Measurements from ENCODE around the gene IFITM5. TPM values are rescaled to one million over a fixed set of nuclear protein-coding genes. Genes with fewer than 3 reads are reported as not detected.

The IFITM5 gene
- total RNA-seq, 1 experiment from 2014 or later, result not detected

DNA sequence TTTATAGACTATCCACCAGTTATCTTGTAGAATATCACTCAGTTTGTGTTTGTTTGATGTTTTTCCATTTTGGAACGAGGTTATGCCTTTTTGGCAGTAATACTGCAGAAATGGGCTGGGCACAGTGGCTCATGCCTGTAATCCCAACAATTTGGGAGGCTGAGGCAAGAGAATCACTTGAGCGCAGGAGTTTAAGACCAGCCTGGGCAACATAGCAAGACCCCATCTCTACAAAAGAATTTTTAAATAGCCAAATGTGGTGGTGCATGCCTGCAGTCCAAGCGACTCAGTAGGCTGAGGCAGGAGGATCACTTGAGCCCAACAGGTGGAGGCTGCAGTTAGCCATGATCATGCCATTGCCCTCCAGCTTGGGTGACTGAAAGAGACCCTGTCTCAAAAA, 47.2 kb upstream of the IFITM5 start:
- H3K27me3 Mint-ChIP-seq (ENCODE audit: low read depth), result peaks cover 9% of the 10 kb centered on the region
- no peak overlapping the region for H2AK5ac ChIP-seq (ENCODE audit: insufficient read length, low read length)
- 0 out of 7 replicates have a peak, but pooled peaks cover 0 to 2% (median 0%) of the 10 kb centered on the region in 3 experiments for H3K36me3 Mint-ChIP-seq (ENCODE audit: insufficient read depth in 1 of 3, low read depth in 3 of 3)
- H4K8ac ChIP-seq (replicated peaks; ENCODE audit: insufficient read length, low read depth, low read length), result no peak overlapping the region
- H3K4me3 Mint-ChIP-seq, result no peak overlapping the region
- H3T11ph ChIP-seq (ENCODE audit: low read length), result no peak overlapping the region
- TF ChIP-seq, protein P1, sequence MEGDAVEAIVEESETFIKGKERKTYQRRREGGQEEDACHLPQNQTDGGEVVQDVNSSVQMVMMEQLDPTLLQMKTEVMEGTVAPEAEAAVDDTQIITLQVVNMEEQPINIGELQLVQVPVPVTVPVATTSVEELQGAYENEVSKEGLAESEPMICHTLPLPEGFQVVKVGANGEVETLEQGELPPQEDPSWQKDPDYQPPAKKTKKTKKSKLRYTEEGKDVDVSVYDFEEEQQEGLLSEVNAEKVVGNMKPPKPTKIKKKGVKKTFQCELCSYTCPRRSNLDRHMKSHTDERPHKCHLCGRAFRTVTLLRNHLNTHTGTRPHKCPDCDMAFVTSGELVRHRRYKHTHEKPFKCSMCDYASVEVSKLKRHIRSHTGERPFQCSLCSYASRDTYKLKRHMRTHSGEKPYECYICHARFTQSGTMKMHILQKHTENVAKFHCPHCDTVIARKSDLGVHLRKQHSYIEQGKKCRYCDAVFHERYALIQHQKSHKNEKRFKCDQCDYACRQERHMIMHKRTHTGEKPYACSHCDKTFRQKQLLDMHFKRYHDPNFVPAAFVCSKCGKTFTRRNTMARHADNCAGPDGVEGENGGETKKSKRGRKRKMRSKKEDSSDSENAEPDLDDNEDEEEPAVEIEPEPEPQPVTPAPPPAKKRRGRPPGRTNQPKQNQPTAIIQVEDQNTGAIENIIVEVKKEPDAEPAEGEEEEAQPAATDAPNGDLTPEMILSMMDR (conservative IDR thresholded peaks at IDR 0.05), result no peak
- no peak overlapping the region for H2BK20ac ChIP-seq (ENCODE audit: low read depth, low read length, poor library complexity, severe bottlenecking)
- H2BK120ac ChIP-seq (ENCODE audit: low read depth, low read length, poor library complexity, severe bottlenecking), result no peak overlapping the region
- H3K14ac ChIP-seq (ENCODE audit: insufficient read depth, low read length), result no peak overlapping the region
- no peak overlapping the region for H3K9ac ChIP-seq (ENCODE audit: extremely low read depth, insufficient read length, low read length)
- no peaks in the 10 kb centered on the region for H4K20me1 ChIP-seq (ENCODE audit: control insufficient read depth, insufficient read depth, insufficient read length)
- DNase-seq, result no peak
- no peak overlapping the region for H3K56ac ChIP-seq (ENCODE audit: insufficient read length, low read depth, low read length)
- H3K9me3 Mint-ChIP-seq, result peaks cover 0 to 2% of the 10 kb centered on the region in 2 experiments; a peak in 3 of 5 replicates
- H3K4me2 ChIP-seq (ENCODE audit: insufficient read depth, insufficient read length, low read length), result no peak overlapping the region
- H2BK15ac ChIP-seq (ENCODE audit: low read depth, low read length), result no peak overlapping the region
- no peaks in the 10 kb centered on the region; the same call in 1 of the 2 replicates for H3K79me2 ChIP-seq (ENCODE audit: insufficient read depth, low read length)
- H4K5ac ChIP-seq (ENCODE audit: insufficient read length, low read depth, low read length), result no peak overlapping the region
- H4K91ac ChIP-seq (ENCODE audit: insufficient read length, low read depth, low read length), result no peak overlapping the region
- H3K79me1 ChIP-seq (ENCODE audit: insufficient read depth, low read depth, low read length, poor library complexity, severe bottlenecking), result no peaks in the 10 kb centered on the region
- H3K27ac Mint-ChIP-seq, result no peak overlapping the region
- peaks cover 21 to 24% of the 10 kb centered on the region in 2 experiments for H3K4me1 Mint-ChIP-seq
- no peak overlapping the region for H3K4ac ChIP-seq (ENCODE audit: low read depth, low read length)
- no peaks in the 10 kb centered on the region for H3K4me1 ChIP-seq (ENCODE audit: insufficient read depth, low read length)
- no CpG with 5 or more reads among the region's 3 CpGs for WGBS (ENCODE audit: extremely low coverage, insufficient read length, low lambda C conversion rate)
- no peak overlapping the region for H2AFZ ChIP-seq (ENCODE audit: low read length)
- H3K27me3 ChIP-seq (ENCODE audit: insufficient read depth, low read length), result no peaks in the 10 kb centered on the region
- H3K27ac ChIP-seq (ENCODE audit: insufficient read length, low read depth, low read length), result no peak overlapping the region
- H3K18ac ChIP-seq (ENCODE audit: insufficient read length, low read depth, low read length), result no peak overlapping the region
- H2BK12ac ChIP-seq (ENCODE audit: insufficient read length, low read depth, low read length), result no peak overlapping the region
- H3K9me3 ChIP-seq (ENCODE audit: control insufficient read depth, low read depth, low read length), result no peaks in the 10 kb centered on the region
- H3K23me2 ChIP-seq (ENCODE audit: insufficient read length, low read depth, low read length, poor library complexity, severe bottlenecking), result no peaks in the 10 kb centered on the region
- no peak overlapping the region for H3K23ac ChIP-seq (ENCODE audit: insufficient read length, low read depth, low read length)
- H2BK5ac ChIP-seq (ENCODE audit: insufficient read length, low read length), result no peak overlapping the region
